ENCODE results near the gene ADGRF1. TPM values are rescaled to one million over a fixed set of nuclear protein-coding genes. Genes with fewer than 3 reads are reported as not detected.
"Not testable (repeated sequence)": the region's sequence is repeated elsewhere in the genome, so short reads cannot be mapped to it uniquely, and the experiment has no call there.

ADGRF1 gene
- total RNA-seq, 1 donor = not detected

- no peak for DNase-seq (ENCODE audit: insufficient read length, low spot score, missing footprints)
- Histone ChIP-seq H3K4me3 (ENCODE audit: insufficient read depth, low read length) (no peak overlapping the region), H3K79me2 (ENCODE audit: insufficient read depth, low read length) (no peaks in the 10 kb centered on the region), H3K36me3 (ENCODE audit: insufficient read depth, low read length) (no peaks in the 10 kb centered on the region), H2AFZ (ENCODE audit: low read length) (no peak overlapping the region), H3K4me2 (ENCODE audit: insufficient read depth, low read length) (no peak overlapping the region), H3K4me1 (ENCODE audit: insufficient read depth, low read length) (peaks cover 8% of the 10 kb centered on the region), H3K27me3 (ENCODE audit: insufficient read depth, low read length) (no peaks in the 10 kb centered on the region), H3K27ac (ENCODE audit: low read depth, low read length) (no peak overlapping the region), H3K9me3 (ENCODE audit: low read depth, low read length) (no peaks in the 10 kb centered on the region), H4K20me1 (ENCODE audit: insufficient read depth, low read length) (no peaks in the 10 kb centered on the region)
- no peak for TF ChIP-seq CTCF (IDR thresholded peaks at IDR 0.05; ENCODE audit: extremely low read depth, low read depth, low read length)
Observed at GRCh38 chr6:46993846-46994245, 48.3 kb downstream of the ADGRF1 start.

GRCh38 chr6:46992391-46992790 lies 49.7 kb downstream of the ADGRF1 start:
- not testable (repeated sequence) for H2AFZ ChIP-seq (ENCODE audit: low read length); H4K20me1 ChIP-seq (ENCODE audit: insufficient read depth, low read length); H3K27me3 ChIP-seq (ENCODE audit: insufficient read depth, low read length); H3K36me3 ChIP-seq (ENCODE audit: insufficient read depth, low read length); H3K4me3 ChIP-seq (ENCODE audit: insufficient read depth, low read length); H3K79me2 ChIP-seq (ENCODE audit: insufficient read depth, low read length); DNase-seq (ENCODE audit: insufficient read length, low spot score, missing footprints); H3K4me2 ChIP-seq (ENCODE audit: insufficient read depth, low read length); H3K9me3 ChIP-seq (ENCODE audit: low read depth, low read length); H3K27ac ChIP-seq (ENCODE audit: low read depth, low read length); H3K4me1 ChIP-seq (ENCODE audit: insufficient read depth, low read length)

DNA sequence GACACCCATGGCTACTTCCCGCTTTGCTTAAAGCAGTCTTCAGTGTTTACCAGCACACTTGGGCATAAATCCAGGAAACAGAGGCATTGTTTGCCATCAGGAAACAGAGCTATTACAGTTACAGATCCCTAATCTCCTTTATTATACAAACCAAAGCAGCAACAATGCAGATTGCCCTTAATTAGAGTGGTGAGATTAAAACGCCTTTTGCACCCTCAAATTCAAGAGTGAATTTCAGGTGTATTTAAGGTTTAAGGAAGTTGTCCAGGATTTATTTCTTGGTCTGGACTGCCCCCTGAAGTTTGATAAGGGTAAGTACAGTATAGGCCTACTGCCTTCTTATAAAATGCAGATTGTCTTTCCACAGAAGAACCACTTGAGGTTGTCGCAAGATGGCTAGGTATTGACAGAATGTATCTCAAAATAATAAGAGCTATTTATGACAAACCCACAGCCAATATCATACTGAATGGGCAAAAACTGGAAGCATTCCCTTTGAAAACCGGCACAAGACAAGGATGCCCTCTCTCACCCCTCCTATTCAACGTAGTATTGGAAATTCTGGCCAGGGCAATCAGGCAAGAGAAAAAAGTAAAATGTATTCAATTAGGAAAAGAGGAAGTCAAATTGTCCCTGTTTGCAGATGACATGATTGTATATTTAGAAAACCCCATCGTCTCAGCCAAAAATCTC lies 51.2 kb downstream of the ADGRF1 start:
- H3K4me2 ChIP-seq (ENCODE audit: insufficient read depth, low read length); H3K27me3 ChIP-seq (ENCODE audit: insufficient read depth, low read length); H3K4me3 ChIP-seq (ENCODE audit: insufficient read depth, low read length); H3K4me1 ChIP-seq (ENCODE audit: insufficient read depth, low read length); H3K36me3 ChIP-seq (ENCODE audit: insufficient read depth, low read length); H2AFZ ChIP-seq (ENCODE audit: low read length); H3K9me3 ChIP-seq (ENCODE audit: low read depth, low read length); H3K27ac ChIP-seq (ENCODE audit: low read depth, low read length); H4K20me1 ChIP-seq (ENCODE audit: insufficient read depth, low read length); H3K79me2 ChIP-seq (ENCODE audit: insufficient read depth, low read length); DNase-seq (ENCODE audit: insufficient read length, low spot score, missing footprints): not testable (repeated sequence)
- TF ChIP-seq CTCF (IDR thresholded peaks at IDR 0.05; ENCODE audit: extremely low read depth, low read depth, low read length) = peak; percentile 48

DNA sequence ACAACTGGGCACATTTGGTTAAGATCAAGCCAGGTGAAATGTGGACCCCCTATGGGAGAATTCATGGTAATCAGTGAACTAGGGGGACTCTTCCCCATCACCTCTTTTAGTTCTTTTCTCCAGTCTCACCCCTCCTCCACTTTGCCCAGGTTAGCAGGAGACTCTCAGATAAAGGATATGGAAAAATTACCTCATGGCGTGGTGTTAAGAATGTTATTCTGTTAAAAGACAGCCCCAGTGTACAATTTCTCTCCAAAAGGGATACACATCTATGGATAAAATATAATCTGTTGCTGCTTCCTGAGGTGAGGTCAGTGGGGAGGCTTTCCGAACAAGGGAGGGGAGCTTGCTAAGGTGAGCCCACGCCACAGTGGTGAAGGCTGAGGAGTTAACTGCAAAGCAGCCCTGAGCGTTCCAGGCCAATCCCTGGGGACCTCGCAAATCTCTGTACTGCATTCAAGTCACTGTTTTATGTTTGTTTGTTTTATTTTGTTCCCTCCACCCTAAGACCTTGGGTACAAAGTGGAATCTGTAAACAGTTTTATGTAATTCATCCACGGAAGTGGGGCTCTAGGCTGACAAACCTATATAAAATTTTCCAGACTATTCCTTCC lies 52.0 kb downstream of the ADGRF1 start:
- no peak overlapping the region for H2AFZ ChIP-seq (ENCODE audit: low read length)
- H3K4me3 ChIP-seq (ENCODE audit: insufficient read depth, low read length) = no peak overlapping the region
- no peaks in the 10 kb centered on the region for H3K27me3 ChIP-seq (ENCODE audit: insufficient read depth, low read length)
- H3K9me3 ChIP-seq (ENCODE audit: low read depth, low read length) = no peaks in the 10 kb centered on the region
- no peaks in the 10 kb centered on the region for H4K20me1 ChIP-seq (ENCODE audit: insufficient read depth, low read length)
- H3K36me3 ChIP-seq (ENCODE audit: insufficient read depth, low read length) = no peaks in the 10 kb centered on the region
- no peaks in the 10 kb centered on the region for H3K79me2 ChIP-seq (ENCODE audit: insufficient read depth, low read length)
- TF ChIP-seq CTCF (IDR thresholded peaks at IDR 0.05; ENCODE audit: extremely low read depth, low read depth, low read length) = no peak
- no peak for DNase-seq (ENCODE audit: insufficient read length, low spot score, missing footprints)
- H3K4me2 ChIP-seq (ENCODE audit: insufficient read depth, low read length) = no peak overlapping the region
- H3K27ac ChIP-seq (ENCODE audit: low read depth, low read length) = no peak overlapping the region
- peaks cover 8% of the 10 kb centered on the region for H3K4me1 ChIP-seq (ENCODE audit: insufficient read depth, low read length)

Measured in osteoblast (primary cell).